Measurements from ENCODE around the gene MACO1.

MACO1 gene

DNA sequence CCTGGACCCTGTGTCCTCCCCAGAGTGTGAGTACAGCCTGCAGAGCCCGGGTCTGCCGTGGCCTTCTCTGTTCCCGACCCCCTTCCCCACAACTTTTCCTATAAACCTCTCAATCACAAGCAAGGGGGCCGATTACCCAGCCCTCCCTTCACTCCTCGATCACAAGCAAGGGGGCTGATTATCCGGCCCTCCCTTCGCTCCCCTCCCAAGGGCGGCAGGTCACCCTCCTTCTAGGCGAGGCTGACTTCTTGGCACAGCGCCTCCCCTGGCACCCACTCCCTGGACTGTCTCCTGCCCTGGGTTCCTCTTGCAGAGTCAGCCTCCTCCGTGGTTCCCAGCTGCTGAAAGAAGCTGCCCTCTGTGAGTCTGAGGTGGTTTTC, 100.4 kb downstream of the MACO1 start:
- Histone ChIP-seq H3K4me2 (ENCODE audit: low read depth, low read length) (no peak overlapping the region), H4K20me1 (ENCODE audit: insufficient read depth, low read length) (no peaks in the 10 kb centered on the region), H3K9me3 (replicated peaks; ENCODE audit: insufficient read depth, low read length) (no peaks in the 10 kb centered on the region), H2AFZ (ENCODE audit: low read length) (no peak overlapping the region), H3F3A (ENCODE audit: insufficient read depth, low read length) (no peaks in the 10 kb centered on the region), H3K36me3 (replicated peaks; ENCODE audit: insufficient read depth, low read length) (no peaks in the 10 kb centered on the region), H3K9me2 (replicated peaks; ENCODE audit: insufficient read depth, low read length) (no peaks in the 10 kb centered on the region), H3K27ac (ENCODE audit: low read length) (no peak overlapping the region), H3K79me2 (ENCODE audit: low read length) (no peaks in the 10 kb centered on the region), H3K9ac (ENCODE audit: low read length) (no peak overlapping the region), H3K27me3 (replicated peaks; ENCODE audit: insufficient read depth, low read length) (no peaks in the 10 kb centered on the region), H3K4me1 (ENCODE audit: low read length) (peaks cover 8% of the 10 kb centered on the region), H3K4me3 (ENCODE audit: low read length) (no peak overlapping the region)
- TF ChIP-seq EZH2 (optimal IDR thresholded peaks at IDR 0.05; ENCODE audit: low read depth, low read length) (no peak), EZH2phosphoT487 (IDR thresholded peaks at IDR 0.05; ENCODE audit: low read length) (no peak)
- TF ChIP-seq, protein P1, sequence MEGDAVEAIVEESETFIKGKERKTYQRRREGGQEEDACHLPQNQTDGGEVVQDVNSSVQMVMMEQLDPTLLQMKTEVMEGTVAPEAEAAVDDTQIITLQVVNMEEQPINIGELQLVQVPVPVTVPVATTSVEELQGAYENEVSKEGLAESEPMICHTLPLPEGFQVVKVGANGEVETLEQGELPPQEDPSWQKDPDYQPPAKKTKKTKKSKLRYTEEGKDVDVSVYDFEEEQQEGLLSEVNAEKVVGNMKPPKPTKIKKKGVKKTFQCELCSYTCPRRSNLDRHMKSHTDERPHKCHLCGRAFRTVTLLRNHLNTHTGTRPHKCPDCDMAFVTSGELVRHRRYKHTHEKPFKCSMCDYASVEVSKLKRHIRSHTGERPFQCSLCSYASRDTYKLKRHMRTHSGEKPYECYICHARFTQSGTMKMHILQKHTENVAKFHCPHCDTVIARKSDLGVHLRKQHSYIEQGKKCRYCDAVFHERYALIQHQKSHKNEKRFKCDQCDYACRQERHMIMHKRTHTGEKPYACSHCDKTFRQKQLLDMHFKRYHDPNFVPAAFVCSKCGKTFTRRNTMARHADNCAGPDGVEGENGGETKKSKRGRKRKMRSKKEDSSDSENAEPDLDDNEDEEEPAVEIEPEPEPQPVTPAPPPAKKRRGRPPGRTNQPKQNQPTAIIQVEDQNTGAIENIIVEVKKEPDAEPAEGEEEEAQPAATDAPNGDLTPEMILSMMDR (IDR thresholded peaks at IDR 0.05; ENCODE audit: low read length), result no peak
- DNase-seq, result no peak

DNA sequence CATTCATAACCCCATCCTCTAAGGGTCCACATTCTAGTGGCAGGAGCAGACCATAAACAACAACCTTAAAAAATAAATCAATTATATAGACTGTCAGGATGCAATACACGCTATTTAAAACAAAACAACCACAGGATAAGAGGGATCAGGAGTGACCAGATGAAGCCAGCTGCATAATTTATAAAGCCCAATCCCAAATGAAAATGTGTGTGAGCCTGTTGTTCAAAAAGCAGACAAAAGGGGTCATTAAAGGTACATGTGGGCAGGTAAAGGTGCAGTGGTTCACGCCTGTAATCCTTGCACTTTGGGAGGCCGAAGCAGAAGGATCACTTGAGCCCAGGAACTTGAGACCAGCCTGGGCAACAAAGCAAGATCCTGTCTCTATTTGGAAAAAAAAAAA, 102.3 kb downstream of the MACO1 start:
- Histone ChIP-seq H3K9me3 (replicated peaks; ENCODE audit: insufficient read depth, low read length) (no peaks in the 10 kb centered on the region), H3K4me2 (ENCODE audit: low read depth, low read length) (no peak overlapping the region), H3K9ac (ENCODE audit: low read length) (no peak overlapping the region), H3K27ac (ENCODE audit: low read length) (no peak overlapping the region), H3F3A (ENCODE audit: insufficient read depth, low read length) (no peaks in the 10 kb centered on the region), H3K9me2 (replicated peaks; ENCODE audit: insufficient read depth, low read length) (no peaks in the 10 kb centered on the region), H3K79me2 (ENCODE audit: low read length) (no peaks in the 10 kb centered on the region), H2AFZ (ENCODE audit: low read length) (no peak overlapping the region), H4K20me1 (ENCODE audit: insufficient read depth, low read length) (no peaks in the 10 kb centered on the region), H3K4me1 (ENCODE audit: low read length) (no peaks in the 10 kb centered on the region), H3K27me3 (replicated peaks; ENCODE audit: insufficient read depth, low read length) (no peaks in the 10 kb centered on the region), H3K4me3 (ENCODE audit: low read length) (no peak overlapping the region), H3K36me3 (replicated peaks; ENCODE audit: insufficient read depth, low read length) (no peaks in the 10 kb centered on the region)
- DNase-seq, result no peak
- TF ChIP-seq, protein P1 (IDR thresholded peaks at IDR 0.05; ENCODE audit: low read length), result peak; percentile 20; the same call in 1 of the 2 replicates
- no peak for TF ChIP-seq EZH2 (optimal IDR thresholded peaks at IDR 0.05; ENCODE audit: low read depth, low read length)

DNA sequence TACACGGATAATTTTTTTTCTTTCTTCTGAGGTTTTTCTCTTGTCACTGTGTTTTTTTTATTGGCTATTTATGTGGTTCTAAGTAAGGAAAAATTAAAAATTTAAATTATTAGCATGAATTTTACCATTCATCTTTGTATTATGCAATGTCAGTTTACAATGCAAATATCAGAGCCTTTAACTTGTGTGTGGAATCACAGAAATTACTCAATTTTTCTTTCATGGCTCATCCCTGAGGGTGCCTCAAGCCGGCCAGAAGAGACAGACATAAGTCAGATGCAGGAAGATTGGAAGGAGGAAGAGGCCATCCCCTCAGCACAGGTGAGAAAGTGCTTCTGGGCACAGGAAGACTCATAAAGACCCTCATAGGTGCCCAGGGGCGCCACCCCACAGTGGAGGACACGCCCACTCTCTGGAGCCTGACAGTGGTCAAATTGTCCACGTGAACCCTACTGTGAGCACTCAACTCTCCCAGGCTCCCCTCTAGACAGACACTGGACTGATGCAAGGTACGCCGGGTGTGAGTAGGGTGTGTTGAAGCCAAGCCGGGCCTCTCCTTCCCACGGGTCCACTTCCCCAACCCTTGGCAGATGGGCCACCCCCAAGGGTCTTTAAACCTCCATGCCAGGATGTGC, 103.2 kb downstream of the MACO1 start:
- TF ChIP-seq EZH2 (optimal IDR thresholded peaks at IDR 0.05; ENCODE audit: low read depth, low read length) (no peak), EZH2phosphoT487 (IDR thresholded peaks at IDR 0.05; ENCODE audit: low read length) (no peak)
- TF ChIP-seq, protein P1 (IDR thresholded peaks at IDR 0.05; ENCODE audit: low read length), result no peak
- Histone ChIP-seq H4K20me1 (ENCODE audit: insufficient read depth, low read length) (no peaks in the 10 kb centered on the region), H3K4me3 (ENCODE audit: low read length) (no peak overlapping the region), H3F3A (ENCODE audit: insufficient read depth, low read length) (no peaks in the 10 kb centered on the region), H3K9me2 (replicated peaks; ENCODE audit: insufficient read depth, low read length) (no peaks in the 10 kb centered on the region), H3K79me2 (ENCODE audit: low read length) (no peaks in the 10 kb centered on the region), H3K27ac (ENCODE audit: low read length) (no peak overlapping the region), H3K36me3 (replicated peaks; ENCODE audit: insufficient read depth, low read length) (no peaks in the 10 kb centered on the region), H3K4me2 (ENCODE audit: low read depth, low read length) (no peak overlapping the region), H3K4me1 (ENCODE audit: low read length) (no peaks in the 10 kb centered on the region), H3K27me3 (replicated peaks; ENCODE audit: insufficient read depth, low read length) (no peaks in the 10 kb centered on the region), H3K9me3 (replicated peaks; ENCODE audit: insufficient read depth, low read length) (no peaks in the 10 kb centered on the region), H3K9ac (ENCODE audit: low read length) (no peak overlapping the region), H2AFZ (ENCODE audit: low read length) (no peak overlapping the region)
- no peak for DNase-seq

Data from MM.1S (cell line).